Spleen (tissue), 7 donors: ENCODE measurements around the gene GGTLC2.

Experiments
- CTCF ChIP-seq, 11 experiments: fragments of 200-600 bp in 7 of 11; fragments of 450-650 bp in 4 of 11; sonication (generic) in 4 of 11; IDR thresholded peaks in 8 of 11; conservative IDR thresholded peaks in 3 of 11; 1 replicate in 7 of 11; 2 replicates in 4 of 11; pipeline versions ENCODE4 v1.4.0 to v1.8.0; 2016 to 2021; ENCODE audit warnings: antibody characterized with exemption in 11 of 11, inconsistent platforms in 4 of 11, mild to moderate bottlenecking in 1 of 11
- POLR2A ChIP-seq, 3 donors: fragments of 450-650 bp; IDR thresholded peaks; one replicate each; pipeline ENCODE4 v1.5.1; 2017; ENCODE audit warnings: antibody characterized with exemption in 3 of 3, mild to moderate bottlenecking in 1 of 3
- donor health status: DM: no; HTN: no; CAD: no; lungs with moderate emphysema.
- donor health status: DM: no; HTN: no; CAD: no.
- donor health status: DM: no; HTN: no; CAD: no.

- no peak for TF ChIP-seq POLR2A (IDR thresholded peaks at IDR 0.05)
- TF ChIP-seq CTCF (IDR thresholded peaks at IDR 0.05 in 8 of 11, conservative IDR thresholded peaks at IDR 0.05 in 3 of 11) = no peak
Measured at GRCh38 chr22:22661275-22661674, 16.9 kb downstream of the GGTLC2 start.
